Gastroesophageal sphincter (tissue), 4 donors: Measurements from ENCODE around the gene KAT7. TPM values are rescaled to one million over a fixed set of nuclear protein-coding genes. Genes with fewer than 3 reads are reported as not detected.
A peak's percentile ranks its signal among the peaks of the same experiment; 100 is the strongest.

ENCODE experiments used
- ATAC-seq: fragments of 150-250 bp; one replicate; pipeline ENCODE4 v1.9.1; 2016; ENCODE audit warnings: mild to moderate bottlenecking, moderate library complexity
- H3K27ac ChIP-seq, 4 donors: fragments of 200-600 bp; sonication (generic) in 3 of 4; 1 replicate in 3 of 4; 2 replicates in 1 of 4; pipeline ENCODE4 v1.5.1; 2016 to 2019
- H3K27me3 ChIP-seq: fragments of 200-600 bp; sonication (generic); one replicate; pipeline ENCODE4 v1.5.1; 2019
- H3K36me3 ChIP-seq, 2 donors: fragments of 200-600 bp; sonication (generic); one replicate each; pipeline ENCODE4 v1.5.1; 2019; ENCODE audit warnings: control low read depth in 1 of 2
- H3K4me1 ChIP-seq, 3 donors: fragments of 200-600 bp; sonication (generic); 1 replicate in 2 of 3; 2 replicates in 1 of 3; pipeline ENCODE4 v1.5.1; 2016 to 2019; ENCODE audit warnings: control low read depth in 2 of 3
- H3K4me3 ChIP-seq, 2 donors: fragments of 200-600 bp; sonication (generic); one replicate each; pipeline ENCODE4 v1.5.1; 2019; ENCODE audit warnings: mild to moderate bottlenecking in 1 of 2, moderate library complexity in 1 of 2
- H3K9me3 ChIP-seq, 3 donors: fragments of 200-600 bp; sonication (generic); one replicate each; pipeline ENCODE4 v1.5.1; 2017 to 2019; ENCODE audit warnings: control low read depth in 2 of 3
- CTCF ChIP-seq, 4 experiments: fragments of 200-600 bp in 2 of 4; fragments of 450-650 bp in 2 of 4; sonication (generic) in 1 of 4; IDR thresholded peaks; one replicate each; pipeline ENCODE4 v1.5.1; 2017 to 2019; ENCODE audit warnings: antibody characterized with exemption in 4 of 4, mild to moderate bottlenecking in 2 of 4, moderate library complexity in 2 of 4
- EP300 ChIP-seq: sonication (generic); formaldehyde crosslinking; IDR thresholded peaks from one replicate; pipeline ENCODE4 v1.6.1; 2017; ENCODE audit warnings: antibody characterized with exemption, mild to moderate bottlenecking
- POLR2A ChIP-seq, 2 donors: fragments of 450-650 bp; IDR thresholded peaks; one replicate each; pipeline ENCODE4 v1.6.1; 2017; ENCODE audit warnings: antibody characterized with exemption in 2 of 2, mild to moderate bottlenecking in 2 of 2, moderate library complexity in 1 of 2
- POLR2AphosphoS5 ChIP-seq: sonication (generic); formaldehyde crosslinking; IDR thresholded peaks from one replicate; pipeline ENCODE4 v1.6.1; 2017; ENCODE audit warnings: antibody characterized with exemption
- WGBS, 2 donors: methylation state at CpG; one replicate each; pipeline ENCODE4 v1.1.5; 2018; ENCODE audit warnings: low coverage in 1 of 2; 5-methylcytosine and 5-hydroxymethylcytosine counted together
- total RNA-seq, 4 donors: library from RNA; depleted of rRNA; stranded (reverse); fragments of >200 nt; gene quantifications; one replicate each; pipeline ENCODE4 v1.1.0, GENCODE V29; 2016

KAT7 gene
- total RNA-seq, 4 donors from 2014 or later = 37.7 to 54.1 (median 46.1) TPM

- no peak overlapping the region for H3K27ac ChIP-seq
- no peak for TF ChIP-seq POLR2A (IDR thresholded peaks at IDR 0.05)
- TF ChIP-seq CTCF (IDR thresholded peaks at IDR 0.05) = no peak
- TF ChIP-seq POLR2AphosphoS5 = no peak
- TF ChIP-seq EP300 = no peak
- H3K4me3 ChIP-seq = no peak overlapping the region
- no peaks in the 10 kb centered on the region for H3K9me3 ChIP-seq
- 73% methylated on average over 2 of the region's 2 CpGs; no CpG with 5 or more reads in 1 of the 2 donors for WGBS, 2 donors
- H3K27me3 ChIP-seq = peaks cover 54% of the 10 kb centered on the region
- no peaks in the 10 kb centered on the region for H3K4me1 ChIP-seq
- ATAC-seq = no peak
- no peaks in the 10 kb centered on the region for H3K36me3 ChIP-seq
Measured at GRCh38 chr17:49874911-49875310, 86.4 kb downstream of the KAT7 start.

GRCh38 chr17:49875685-49876084, 87.2 kb downstream of the KAT7 start:
- Histone ChIP-seq H3K9me3 (no peaks in the 10 kb centered on the region), H3K4me3 (no peak overlapping the region), H3K27ac (no peak overlapping the region), H3K36me3 (no peaks in the 10 kb centered on the region), H3K27me3 (peaks cover 55% of the 10 kb centered on the region), H3K4me1 (peaks cover 0 to 7% (median 2%) of the 10 kb centered on the region in 3 donors)
- ATAC-seq = no peak
- TF ChIP-seq EP300 (no peak), POLR2A (IDR thresholded peaks at IDR 0.05) (no peak), CTCF (IDR thresholded peaks at IDR 0.05) (no peak), POLR2AphosphoS5 (no peak)
- WGBS, 2 donors = 68% methylated on average over 7 of the region's 9 CpGs; no CpG with 5 or more reads in 1 of the 2 donors

- Histone ChIP-seq H3K9me3 (no peaks in the 10 kb centered on the region), H3K27ac (no peak overlapping the region), H3K4me1 (peaks cover 0 to 10% (median 2%) of the 10 kb centered on the region in 3 donors), H3K4me3 (no peak overlapping the region), H3K36me3 (no peaks in the 10 kb centered on the region), H3K27me3 (peaks cover 70% of the 10 kb centered on the region)
- TF ChIP-seq POLR2AphosphoS5 = no peak
- no peak for TF ChIP-seq EP300
- TF ChIP-seq CTCF (IDR thresholded peaks at IDR 0.05) = no peak
- TF ChIP-seq POLR2A (IDR thresholded peaks at IDR 0.05) = no peak
- WGBS, 2 donors = 56 to 77% methylated on average over 10 to 12 of the region's 14 CpGs
- no peak for ATAC-seq
Measured at GRCh38 chr17:49878931-49879904, 90.7 kb downstream of the KAT7 start.

- peaks cover 0 to 10% (median 2%) of the 10 kb centered on the region in 3 donors for H3K4me1 ChIP-seq
- TF ChIP-seq POLR2AphosphoS5 (no peak), POLR2A (IDR thresholded peaks at IDR 0.05) (no peak), CTCF (IDR thresholded peaks at IDR 0.05) (peak in 3 of 4 experiments; percentile 91 to 97 (median 96))
- 24 to 49% methylated on average over 7 to 9 of the region's 41 CpGs for WGBS, 2 donors
- H3K36me3 ChIP-seq = no peaks in the 10 kb centered on the region
- ATAC-seq = peak; percentile 91
- no peak overlapping the region for H3K27ac ChIP-seq
- H3K27me3 ChIP-seq = peaks cover 72% of the 10 kb centered on the region
- no peak overlapping the region for H3K4me3 ChIP-seq
- no peaks in the 10 kb centered on the region for H3K9me3 ChIP-seq
Measured at GRCh38 chr17:49880291-49881053, 92.0 kb downstream of the KAT7 start.
